Bronchial epithelial cell (primary cell): ENCODE measurements around the gene PLCD1. TPM values are rescaled to one million over a fixed set of nuclear protein-coding genes. Genes with fewer than 3 reads are reported as not detected.
A peak's percentile ranks its signal among the peaks of the same experiment; 100 is the strongest.
"Not testable (repeated sequence)": the region's sequence is repeated elsewhere in the genome, so short reads cannot be mapped to it uniquely, and the experiment has no call there.

Source experiments
- DNase-seq: peaks from one replicate; pipeline ENCODE4 v3.0.0-alpha.2; 2010; ENCODE audit warnings: low read depth
- FAIRE-seq: peaks from 2 replicates; lab custom pipeline; 2011; peaks lifted over from hg19 to GRCh38; lab: Jason Lieb, UNC
- H3K27me3 ChIP-seq: 2 replicates; pipeline ENCODE4 v1.5.1; 2011; ENCODE audit warnings: low read length; ENCODE audit not compliant: control insufficient read depth, insufficient read depth
- H3K36me3 ChIP-seq: 2 replicates; pipeline ENCODE4 v1.5.1; 2011; ENCODE audit warnings: low read length; ENCODE audit not compliant: control insufficient read depth, insufficient read depth
- H3K4me3 ChIP-seq: 2 replicates; pipeline ENCODE4 v1.5.1; 2011; ENCODE audit warnings: mild to moderate bottlenecking, low read depth, low read length, control low read depth
- CTCF ChIP-seq: IDR thresholded peaks from 2 replicates; pipeline ENCODE4 v1.5.1; 2011; ENCODE audit warnings: mild to moderate bottlenecking, moderate library complexity, low read length, control low read depth, inconsistent platforms; ENCODE audit not compliant: insufficient read depth, severe bottlenecking
- total RNA-seq: library from RNA; depleted of rRNA; stranded (reverse); fragments of >200 nt; gene quantifications from 2 replicates; pipeline ENCODE4 v1.2.1, GENCODE V29; 2014

Gene PLCD1
- total RNA-seq, 1 donor from 2014 or later = 24.2 TPM

DNA sequence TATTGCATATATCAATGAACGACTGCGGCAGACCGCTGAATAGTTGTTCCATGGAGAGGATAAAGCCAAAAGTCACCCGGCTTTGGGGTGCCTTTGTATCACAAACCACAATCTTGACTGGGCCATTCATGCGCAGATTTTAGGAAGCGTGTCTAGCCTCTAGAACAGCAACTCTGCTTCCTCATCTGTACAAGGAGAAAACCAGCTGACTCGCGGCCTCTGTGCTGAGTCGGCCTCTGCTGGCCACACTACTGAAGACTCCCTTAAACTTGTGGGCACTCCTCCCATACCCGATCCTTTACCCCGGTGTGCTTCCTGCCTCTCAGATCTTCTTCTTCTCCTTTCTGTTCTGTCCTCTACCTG, 10.4 kb upstream of the PLCD1 start:
- DNase-seq = peak; percentile 48
- H3K27me3 ChIP-seq = no peaks in the 10 kb centered on the region
- peak; percentile 47 for TF ChIP-seq CTCF
- no peaks in the 10 kb centered on the region for H3K36me3 ChIP-seq
- FAIRE-seq = no peak
- no peak overlapping the region for H3K4me3 ChIP-seq

DNA sequence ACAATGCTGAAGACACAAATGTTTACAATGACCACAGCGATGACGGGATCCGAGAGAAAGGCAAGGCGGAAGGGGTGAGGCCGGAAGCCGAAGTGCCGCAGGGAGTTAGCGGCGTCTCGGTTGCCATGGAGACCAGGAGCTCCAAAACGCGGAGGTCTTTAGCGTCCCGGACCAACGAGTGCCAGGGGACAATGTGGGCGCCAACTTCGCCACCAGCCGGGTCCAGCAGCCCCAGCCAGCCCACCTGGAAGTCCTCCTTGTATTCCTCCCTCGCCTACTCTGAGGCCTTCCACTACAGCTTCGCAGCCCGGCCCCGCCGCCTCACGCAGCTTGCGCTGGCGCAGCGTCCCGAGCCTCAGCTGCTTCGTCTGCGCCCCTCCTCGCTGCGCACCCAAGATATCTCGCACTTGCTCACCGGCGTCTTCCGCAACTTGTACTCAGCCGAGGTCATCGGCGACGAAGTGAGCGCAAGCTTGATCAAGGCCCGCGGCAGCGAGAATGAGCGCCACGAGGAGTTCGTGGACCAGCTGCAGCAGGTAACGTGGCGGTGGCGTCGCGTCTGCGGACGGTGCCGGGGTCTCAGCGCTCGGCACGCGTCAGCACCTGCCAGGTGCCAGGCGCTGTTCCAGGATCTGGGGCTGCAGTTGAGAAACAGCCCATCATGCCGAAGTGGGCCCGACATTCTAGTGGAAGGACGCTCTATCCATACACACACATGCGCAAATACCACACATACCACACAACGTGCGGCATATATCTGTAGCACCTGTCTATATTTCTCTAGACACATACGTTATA, 9.9 kb upstream of the PLCD1 start, which contains the start of gene DLEC1:
Gene DLEC1 (plus strand): TSS at position 108 of the 798 bp plus-strand sequence. CDS start 18 bp downstream, at position 126.
- no peak for TF ChIP-seq CTCF

GRCh38 chr3:38038447-38038911, 9.0 kb upstream of the PLCD1 start:
- no peaks in the 10 kb centered on the region for H3K27me3 ChIP-seq
- peak; percentile 35 for DNase-seq

More for the DNA sequence above, 9.9 kb upstream of the PLCD1 start, which contains the start of gene DLEC1:
- Histone ChIP-seq H3K36me3 (no peaks in the 10 kb centered on the region), H3K4me3 (peak within 1 kb of the TSS; percentile 35), H3K27me3 (no peaks in the 10 kb centered on the region)
- FAIRE-seq (no peak), DNase-seq (peak; percentile 76)

DNA sequence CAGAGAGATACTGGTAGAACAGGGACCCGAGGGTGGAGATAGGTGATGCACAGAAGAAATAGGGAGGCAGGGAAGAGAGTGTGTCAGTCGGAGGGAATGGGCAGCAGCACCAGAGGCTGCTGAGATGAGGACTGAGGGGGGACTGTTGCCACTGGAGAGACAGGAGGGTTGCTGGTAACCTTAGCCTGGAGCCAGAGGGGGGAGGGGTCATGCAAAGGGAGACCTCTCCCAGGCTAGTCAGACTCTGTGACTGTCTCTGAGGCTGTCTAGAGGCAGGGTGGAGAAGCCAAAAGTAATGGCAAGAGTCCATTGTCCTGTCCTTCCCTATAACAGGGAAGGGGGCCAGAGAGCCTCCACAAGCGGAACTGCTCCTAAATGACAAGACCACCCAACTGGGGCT, 7.5 kb upstream of the PLCD1 start:
- DNase-seq (no peak), FAIRE-seq (no peak)
- TF ChIP-seq CTCF = no peak
- Histone ChIP-seq H3K4me3 (no peak overlapping the region), H3K27me3 (no peaks in the 10 kb centered on the region), H3K36me3 (no peaks in the 10 kb centered on the region)

More at GRCh38 chr3:38038447-38038911, 9.0 kb upstream of the PLCD1 start:
- no peaks in the 10 kb centered on the region for H3K36me3 ChIP-seq
- H3K4me3 ChIP-seq = no peak overlapping the region
- no peak for FAIRE-seq
- no peak for TF ChIP-seq CTCF

DNA sequence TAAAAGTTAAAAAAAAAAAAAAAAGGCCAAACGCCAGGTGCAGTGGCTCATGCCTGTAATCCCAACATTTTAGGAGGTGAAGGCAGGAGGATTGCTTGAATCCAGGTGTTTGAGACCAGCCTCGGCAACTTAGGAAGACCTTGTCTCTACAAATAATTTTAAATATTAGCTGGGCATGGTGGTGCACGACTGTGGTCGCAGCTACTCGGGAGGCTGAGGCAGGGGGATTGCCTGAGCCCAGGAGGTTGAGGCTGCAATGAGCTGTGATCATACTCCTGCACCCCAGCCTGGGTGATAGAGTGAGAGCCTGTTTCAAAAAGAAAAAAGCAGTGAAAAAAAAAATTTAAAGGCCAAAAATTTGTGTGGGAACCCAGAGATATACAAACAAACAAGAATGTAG, 6.8 kb upstream of the PLCD1 start:
- DNase-seq (no peak), FAIRE-seq (no peak)
- no peak overlapping the region for H3K4me3 ChIP-seq
- no peaks in the 10 kb centered on the region for H3K36me3 ChIP-seq
- no peaks in the 10 kb centered on the region for H3K27me3 ChIP-seq
- TF ChIP-seq CTCF = no peak

DNA sequence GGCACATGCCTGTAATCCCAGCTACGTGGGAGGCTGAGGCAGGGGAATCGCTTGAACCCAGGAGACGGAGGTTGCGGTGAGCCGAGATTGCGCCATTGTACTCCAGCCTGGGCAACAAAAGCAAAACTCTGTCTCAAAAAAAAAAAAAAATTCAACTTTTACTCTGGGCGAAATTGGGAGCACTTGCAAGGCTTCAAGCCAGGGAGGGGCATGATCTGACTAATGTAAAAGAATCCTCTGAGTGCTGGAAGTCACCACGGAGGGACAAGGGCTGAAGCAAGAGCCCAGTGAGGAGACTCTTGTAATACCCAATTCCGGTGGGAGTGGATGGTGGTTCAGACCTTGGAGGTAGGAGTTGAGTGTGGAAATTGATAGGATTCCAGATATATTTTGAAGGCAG, 4.9 kb upstream of the PLCD1 start:
- FAIRE-seq, H3K4me3 ChIP-seq, H3K27me3 ChIP-seq, DNase-seq, H3K36me3 ChIP-seq: not testable (repeated sequence)

DNA sequence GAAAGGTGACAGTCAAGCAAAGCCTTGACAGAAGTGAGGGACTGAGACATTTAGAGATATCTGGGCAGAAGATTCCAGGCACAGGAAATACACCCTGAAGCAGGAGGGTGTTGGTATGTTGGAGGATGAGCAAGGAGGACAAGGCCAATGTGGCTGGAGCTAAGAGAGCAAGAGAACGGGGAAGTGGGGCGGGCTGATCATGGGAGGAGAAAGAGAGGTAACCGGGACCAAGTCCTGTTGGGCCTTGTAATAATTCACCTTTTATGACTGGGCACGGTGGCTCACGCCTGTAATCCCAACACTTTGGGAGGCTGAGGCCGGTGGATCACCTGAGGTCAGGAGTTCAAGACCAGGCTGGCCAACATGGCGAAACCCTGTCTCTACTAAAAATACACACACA, 4.1 kb upstream of the PLCD1 start:
- H3K4me3 ChIP-seq, H3K27me3 ChIP-seq, H3K36me3 ChIP-seq, FAIRE-seq, DNase-seq: not testable (repeated sequence)
